GM12878 (cell line): ENCODE results near the gene TAS2R60. TPM values are rescaled to one million over a fixed set of nuclear protein-coding genes. Genes with fewer than 3 reads are reported as not detected.

Experiments
- ATAC-seq: fragments of 200-7000 bp; cut with Tn5 transposase; 3 replicates; pipeline ENCODE4 v1.9.1; 2020; ENCODE audit warnings: mild to moderate bottlenecking, moderate library complexity
- BruUV-seq: library from RNA; stranded (reverse); fragments of 400-500 nt; replicated peaks from 2 replicates; lab custom pipeline; 2021; lab: Mats Ljungman, UMichigan
- CTCF ChIA-PET: fragments of 300-600 bp; sonication (Branson Sonifier 250); formaldehyde crosslinking; extraction: SDS; loops from one replicate; lab custom pipeline; 2021; ENCODE audit warnings: inconsistent platforms; lab: Yijun Ruan, JAX
- POLR2A ChIA-PET: fragments of 350-600 bp; formaldehyde crosslinking; extraction: SDS; loops from one replicate; lab custom pipeline; 2021; ENCODE audit warnings: inconsistent platforms; lab: Charles Lee
- RAD21 ChIA-PET: fragments of 300-600 bp; sonication (Branson Sonifier 250); formaldehyde crosslinking; loops from one replicate; lab custom pipeline; 2023; ENCODE audit warnings: antibody characterized with exemption; ENCODE audit not compliant: unreplicated experiment; lab: Charles Lee
- SMC1A ChIA-PET: fragments of 300-600 bp; sonication (Branson Sonifier 250); formaldehyde crosslinking; loops from one replicate; lab custom pipeline; 2023; ENCODE audit not compliant: unreplicated experiment, uncharacterized antibody; lab: Charles Lee
- DNase-seq: peaks from one replicate; pipeline ENCODE4 v3.0.0-alpha.2; 2011; ENCODE audit warnings: low read depth, low spot score
- FAIRE-seq: peaks from 3 replicates; lab custom pipeline; 2011; peaks lifted over from hg19 to GRCh38; lab: Jason Lieb, UNC
- H2AFZ ChIP-seq: 2 replicates; pipeline ENCODE4 v1.6.0; 2011; ENCODE audit warnings: low read depth, low read length, control low read depth; ENCODE audit not compliant: control insufficient read depth
- H3K27ac ChIP-seq: 2 replicates; pipeline ENCODE4 v1.5.1; 2011; ENCODE audit warnings: control low read depth; ENCODE audit not compliant: control insufficient read depth, insufficient read depth
- H3K27me3 ChIP-seq, 2 experiments: replicated peaks in 1 of 2; 2 replicates each; pipeline versions ENCODE4 v1.6.0 to v1.6.1; 2011; ENCODE audit warnings: low read length in 1 of 2; ENCODE audit not compliant: control insufficient read depth in 2 of 2, insufficient read depth in 2 of 2
- H3K36me3 ChIP-seq, 2 experiments: 2 replicates each; pipeline ENCODE4 v1.5.1; 2011; ENCODE audit warnings: low read length in 1 of 2; ENCODE audit not compliant: control insufficient read depth in 2 of 2, insufficient read depth in 2 of 2
- H3K4me1 ChIP-seq: 2 replicates; pipeline ENCODE4 v1.6.1; 2011; ENCODE audit warnings: mild to moderate bottlenecking, low read length, moderate library complexity, mixed read lengths; ENCODE audit not compliant: control insufficient read depth, insufficient read depth
- H3K4me2 ChIP-seq: 2 replicates; pipeline ENCODE4 v1.6.0; 2011; ENCODE audit warnings: control low read depth; ENCODE audit not compliant: control insufficient read depth, insufficient read depth
- H3K4me3 ChIP-seq: fragments of 200-600 bp; sonication (generic); 2 replicates; pipeline ENCODE4 v1.5.1; 2016
- H3K79me2 ChIP-seq: 2 replicates; pipeline ENCODE4 v1.6.0; 2011; ENCODE audit warnings: low read length; ENCODE audit not compliant: control insufficient read depth, insufficient read depth
- H3K9ac ChIP-seq: 2 replicates; pipeline ENCODE4 v1.8.0; 2011; ENCODE audit warnings: low read length, control low read depth, mixed read lengths; ENCODE audit not compliant: control insufficient read depth, insufficient read depth
- H3K9me3 ChIP-seq: replicated peaks from 3 replicates; pipeline ENCODE4 v1.5.1; 2011; ENCODE audit warnings: mild to moderate bottlenecking, low read length; ENCODE audit not compliant: control insufficient read depth, insufficient read depth
- H4K20me1 ChIP-seq: 2 replicates; pipeline ENCODE4 v1.6.0; 2011; ENCODE audit not compliant: control insufficient read depth, insufficient read depth
- WGBS: methylation state at CpG from one replicate; pipeline ENCODE4 v1.1.6; 2016; ENCODE audit warnings: low lambda C conversion rate; ENCODE audit not compliant: insufficient replicate concordance, insufficient coverage; ENCODE audit errors: missing lambda C conversion rate; 5-methylcytosine and 5-hydroxymethylcytosine counted together
- in situ Hi-C: fragments of 300-500 bp; cut with MboI; formaldehyde crosslinking; loops from 9 replicates; pipeline ENCODE4 v1.14.3; 2018; ENCODE audit warnings: mixed read lengths
- intact Hi-C: fragments of 100-400 bp; cut with micrococcal nuclease; formaldehyde crosslinking; loops from one replicate; pipeline ENCODE4 v1.14.2; 2022; ENCODE audit not compliant: unreplicated experiment
- polyA plus RNA-seq, 11 experiments: library from polyadenylated mRNA; depleted of rRNA in 4 of 11; unstranded in 6 of 11; stranded (reverse) in 5 of 11; fragments of >200 nt; fragmentation: Nextera tagmentation in 4 of 11; fragmentation: Illumina TruSeq in 1 of 11; extraction: Ambion mirVana in 4 of 11; extraction: Trizol in 1 of 11; gene quantifications; 1 replicate in 1 of 11; 2 replicates in 10 of 11; pipeline versions ENCODE4 v1.2.1 to v1.2.3, GENCODE V29; 2011 to 2016; ENCODE audit warnings: inconsistent platforms in 2 of 11, missing spikeins in 2 of 11, low read depth in 1 of 11
- total RNA-seq, 4 experiments: library from RNA; depleted of rRNA in 3 of 4; stranded (reverse); fragments of >200 nt in 3 of 4; fragmentation: Illumina TruSeq in 1 of 4; extraction: Trizol in 1 of 4; gene quantifications; 2 replicates each; pipeline versions ENCODE4 v1.2.1 to v1.2.3, GENCODE V29; 2013 to 2021
- TF ChIP-seq, protein P1 (sequence below): fragments of 450-650 bp; formaldehyde crosslinking; IDR thresholded peaks from 2 replicates; pipeline ENCODE4 v1.4.0; 2022; ENCODE audit warnings: mild to moderate bottlenecking, moderate library complexity

TAS2R60 gene
- total and polyA plus RNA-seq, 10 of the 15 experiments (the other 5 are each of a cell fraction or from before 2014, with no cell fraction given), result not detected

DNA sequence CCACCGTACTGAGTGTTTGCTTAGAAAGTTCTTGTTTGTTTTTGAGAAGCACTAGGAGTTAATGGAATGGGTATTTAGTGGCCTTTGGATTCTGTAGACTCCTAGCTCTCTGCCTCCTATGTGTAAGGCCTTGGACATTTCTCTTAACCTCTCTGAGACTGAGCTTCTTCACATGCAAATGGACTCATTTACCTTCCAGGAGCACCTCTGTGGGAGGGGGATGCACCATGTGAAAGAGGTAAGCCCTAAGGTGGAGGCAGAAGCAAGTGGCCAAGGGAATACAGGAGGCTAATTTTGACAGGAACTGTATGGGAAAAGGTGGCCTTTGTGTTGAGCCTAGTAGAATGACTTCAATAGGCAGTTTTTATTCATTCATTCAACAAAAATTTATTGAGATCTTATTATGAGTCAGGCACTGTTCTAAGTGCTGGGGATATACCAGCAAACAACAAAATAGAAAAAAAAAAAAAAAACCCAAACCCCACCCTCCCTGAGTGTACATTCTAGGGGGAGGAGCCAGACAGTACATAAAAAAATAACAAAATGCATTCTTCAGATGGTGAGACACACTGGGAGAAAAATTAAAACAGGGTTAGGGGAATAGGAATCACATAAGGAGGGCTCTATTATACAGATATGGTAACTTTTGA, 25.4 kb upstream of the TAS2R60 start:
- ChIA-PET SMC1A (interaction anchor here (0.7 to 4.9 kb wide), 3 partner anchors 175 to 694 kb away, joined by 3 to 73 read pairs (median 3); no protein-coding TSS in a partner anchor), RAD21 (interaction anchor here (1.1 to 3.9 kb wide), 3 partner anchors 34 to 177 kb away, joined by 5 to 54 read pairs (median 8); no protein-coding TSS in a partner anchor), POLR2A (no interaction called here), CTCF (interaction anchor here (0.8 to 4.9 kb wide), 9 partner anchors 9 to 201 kb away, joined by 3 to 124 read pairs (median 5); no protein-coding TSS in a partner anchor)
- no peaks in the 10 kb centered on the region for H4K20me1 ChIP-seq
- WGBS, result 93% methylated on average over 1 of the region's 1 CpG
- no peaks in the 10 kb centered on the region for H3K79me2 ChIP-seq
- H3K27me3 ChIP-seq, result no peaks in the 10 kb centered on the region
- no peaks in the 10 kb centered on the region for H3K4me1 ChIP-seq
- H3K27ac ChIP-seq, result no peak overlapping the region
- no peaks in the 10 kb centered on the region for H3K36me3 ChIP-seq
- TF ChIP-seq, protein P1, sequence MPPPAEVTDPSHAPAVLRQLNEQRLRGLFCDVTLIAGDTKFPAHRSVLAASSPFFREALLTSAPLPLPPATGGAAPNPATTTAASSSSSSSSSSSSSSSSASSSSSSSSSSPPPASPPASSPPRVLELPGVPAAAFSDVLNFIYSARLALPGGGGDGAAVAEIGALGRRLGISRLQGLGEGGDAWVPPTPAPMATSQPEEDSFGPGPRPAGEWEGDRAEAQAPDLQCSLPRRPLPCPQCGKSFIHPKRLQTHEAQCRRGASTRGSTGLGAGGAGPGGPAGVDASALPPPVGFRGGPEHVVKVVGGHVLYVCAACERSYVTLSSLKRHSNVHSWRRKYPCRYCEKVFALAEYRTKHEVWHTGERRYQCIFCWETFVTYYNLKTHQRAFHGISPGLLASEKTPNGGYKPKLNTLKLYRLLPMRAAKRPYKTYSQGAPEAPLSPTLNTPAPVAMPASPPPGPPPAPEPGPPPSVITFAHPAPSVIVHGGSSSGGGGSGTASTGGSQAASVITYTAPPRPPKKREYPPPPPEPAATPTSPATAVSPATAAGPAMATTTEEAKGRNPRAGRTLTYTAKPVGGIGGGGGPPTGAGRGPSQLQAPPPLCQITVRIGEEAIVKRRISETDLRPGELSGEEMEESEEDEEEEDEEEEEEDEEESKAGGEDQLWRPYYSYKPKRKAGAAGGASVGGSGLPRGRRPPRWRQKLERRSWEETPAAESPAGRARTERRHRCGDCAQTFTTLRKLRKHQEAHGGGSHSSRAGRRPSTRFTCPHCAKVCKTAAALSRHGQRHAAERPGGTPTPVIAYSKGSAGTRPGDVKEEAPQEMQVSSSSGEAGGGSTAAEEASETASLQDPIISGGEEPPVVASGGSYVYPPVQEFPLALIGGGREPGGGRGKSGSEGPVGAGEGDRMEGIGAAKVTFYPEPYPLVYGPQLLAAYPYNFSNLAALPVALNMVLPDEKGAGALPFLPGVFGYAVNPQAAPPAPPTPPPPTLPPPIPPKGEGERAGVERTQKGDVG (CRISPR knock-in tag), result no peak
- H3K9ac ChIP-seq, result no peak overlapping the region
- intact Hi-C loops (loop anchor here (10.0 kb wide), 1 partner anchor 413 kb away; no protein-coding TSS in a partner anchor), in situ Hi-C loops (loop anchor here (10.0 kb wide), 1 partner anchor 403 kb away; no protein-coding TSS in a partner anchor)
- no peak overlapping the region for H3K4me3 ChIP-seq
- H2AFZ ChIP-seq, result no peak overlapping the region
- ATAC-seq (no peak), DNase-seq (no peak), FAIRE-seq (no peak)
- no peak overlapping the region for H3K4me2 ChIP-seq
- no peaks in the 10 kb centered on the region for H3K9me3 ChIP-seq
- no TSS peak for BruUV-seq
